Loucy (cell line): ENCODE data around the gene SCAMP2.

Source experiments
- CTCF ChIP-seq: fragments of 200-600 bp; sonication (generic); conservative IDR thresholded peaks from 2 replicates; pipeline ENCODE4 v1.5.1; 2014; ENCODE audit warnings: mild to moderate bottlenecking, antibody characterized with exemption, low read length
- EZH2phosphoT487 ChIP-seq: fragments of 200-600 bp; IDR thresholded peaks from 2 replicates; pipeline ENCODE4 v1.6.1; 2018; ENCODE audit warnings: antibody characterized with exemption, mild to moderate bottlenecking, moderate library complexity, borderline replicate concordance

GRCh38 chr15:74808078-74808839 is 64.9 kb downstream of the SCAMP2 start:
- TF ChIP-seq CTCF = no peak
- TF ChIP-seq EZH2phosphoT487 = no peak
